Measurements from ENCODE around the gene SRBD1. TPM values are rescaled to one million over a fixed set of nuclear protein-coding genes. Genes with fewer than 3 reads are reported as not detected.

SRBD1 gene
- total and polyA plus RNA-seq, 2 experiments from 2014 or later = 27.4 to 46.3 TPM

DNA sequence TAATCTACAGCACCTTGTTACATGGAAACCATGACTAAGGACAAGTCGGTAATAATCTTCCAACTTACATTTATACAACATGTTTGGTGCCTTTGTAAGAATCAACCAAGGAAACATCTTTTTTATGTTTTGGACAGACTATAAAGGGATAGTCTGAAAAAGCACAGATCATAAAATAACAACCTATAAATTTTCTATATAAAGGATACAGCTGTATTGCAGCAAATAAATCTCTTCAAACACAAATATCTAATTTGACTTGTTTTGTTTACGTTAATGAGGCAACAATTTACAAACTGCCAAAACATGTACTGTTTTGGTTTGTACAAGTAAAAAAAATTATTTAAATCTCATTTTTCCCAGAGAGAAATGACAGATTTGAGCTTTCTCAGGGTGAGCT lies 92.5 kb downstream of the SRBD1 start:
- Histone ChIP-seq H3K36me3 (ENCODE audit: insufficient read depth) (no peaks in the 10 kb centered on the region), H3K27me3 (ENCODE audit: insufficient read depth) (no peaks in the 10 kb centered on the region), H2AFZ (no peak overlapping the region), H3F3A (replicated peaks; ENCODE audit: low read depth) (no peaks in the 10 kb centered on the region), H3K9me2 (ENCODE audit: insufficient read depth) (no peaks in the 10 kb centered on the region), H3K27ac (ENCODE audit: low read depth) (no peak overlapping the region), H4K20me1 (replicated peaks; ENCODE audit: insufficient read depth) (no peaks in the 10 kb centered on the region), H3K4me1 (ENCODE audit: insufficient read depth) (no peaks in the 10 kb centered on the region), H3K79me2 (replicated peaks; ENCODE audit: insufficient read depth) (no peaks in the 10 kb centered on the region), H3K4me3 (no peak overlapping the region), H3K4me2 (no peak overlapping the region)
- Mint-ChIP-seq H3K4me1 (0 out of 3 replicates have a peak, but pooled peaks cover 6% of the 10 kb centered on the region), H3K4me3 (no peak overlapping the region), H3K27ac (no peak overlapping the region), H3K9me3 (no peaks in the 10 kb centered on the region), H3K36me3 (ENCODE audit: low read depth) (no peaks in the 10 kb centered on the region), H3K27me3 (ENCODE audit: insufficient read depth, low read depth, poor library complexity) (peaks cover 2% of the 10 kb centered on the region)
- ATAC-seq (no peak), DNase-seq (ENCODE audit: low spot score) (no peak)
- TF ChIP-seq CREB1 (CRISPR knock-in tag; IDR thresholded peaks at IDR 0.05; ENCODE audit: low read depth) = no peak
- TF ChIP-seq, protein P1, sequence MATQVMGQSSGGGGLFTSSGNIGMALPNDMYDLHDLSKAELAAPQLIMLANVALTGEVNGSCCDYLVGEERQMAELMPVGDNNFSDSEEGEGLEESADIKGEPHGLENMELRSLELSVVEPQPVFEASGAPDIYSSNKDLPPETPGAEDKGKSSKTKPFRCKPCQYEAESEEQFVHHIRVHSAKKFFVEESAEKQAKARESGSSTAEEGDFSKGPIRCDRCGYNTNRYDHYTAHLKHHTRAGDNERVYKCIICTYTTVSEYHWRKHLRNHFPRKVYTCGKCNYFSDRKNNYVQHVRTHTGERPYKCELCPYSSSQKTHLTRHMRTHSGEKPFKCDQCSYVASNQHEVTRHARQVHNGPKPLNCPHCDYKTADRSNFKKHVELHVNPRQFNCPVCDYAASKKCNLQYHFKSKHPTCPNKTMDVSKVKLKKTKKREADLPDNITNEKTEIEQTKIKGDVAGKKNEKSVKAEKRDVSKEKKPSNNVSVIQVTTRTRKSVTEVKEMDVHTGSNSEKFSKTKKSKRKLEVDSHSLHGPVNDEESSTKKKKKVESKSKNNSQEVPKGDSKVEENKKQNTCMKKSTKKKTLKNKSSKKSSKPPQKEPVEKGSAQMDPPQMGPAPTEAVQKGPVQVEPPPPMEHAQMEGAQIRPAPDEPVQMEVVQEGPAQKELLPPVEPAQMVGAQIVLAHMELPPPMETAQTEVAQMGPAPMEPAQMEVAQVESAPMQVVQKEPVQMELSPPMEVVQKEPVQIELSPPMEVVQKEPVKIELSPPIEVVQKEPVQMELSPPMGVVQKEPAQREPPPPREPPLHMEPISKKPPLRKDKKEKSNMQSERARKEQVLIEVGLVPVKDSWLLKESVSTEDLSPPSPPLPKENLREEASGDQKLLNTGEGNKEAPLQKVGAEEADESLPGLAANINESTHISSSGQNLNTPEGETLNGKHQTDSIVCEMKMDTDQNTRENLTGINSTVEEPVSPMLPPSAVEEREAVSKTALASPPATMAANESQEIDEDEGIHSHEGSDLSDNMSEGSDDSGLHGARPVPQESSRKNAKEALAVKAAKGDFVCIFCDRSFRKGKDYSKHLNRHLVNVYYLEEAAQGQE (IDR thresholded peaks at IDR 0.05; ENCODE audit: unreplicated experiment) = no peak

GRCh38 chr2:45510701-45511420 lies 100.2 kb downstream of the SRBD1 start:
- DNase-seq (ENCODE audit: low spot score) = no peak
- Histone ChIP-seq H3K79me2 (replicated peaks; ENCODE audit: insufficient read depth) (no peaks in the 10 kb centered on the region), H3K4me2 (peak overlapping the region; percentile 5; the same call in 1 of the 2 replicates), H3K36me3 (ENCODE audit: insufficient read depth) (no peaks in the 10 kb centered on the region), H3K27ac (ENCODE audit: low read depth) (no peak overlapping the region), H3K4me3 (no peak overlapping the region), H3K27me3 (ENCODE audit: insufficient read depth) (no peaks in the 10 kb centered on the region), H4K20me1 (replicated peaks; ENCODE audit: insufficient read depth) (no peaks in the 10 kb centered on the region; the same call in 1 of the 2 replicates), H3K4me1 (ENCODE audit: insufficient read depth) (peaks cover 24% of the 10 kb centered on the region), H2AFZ (no peak overlapping the region), H3K9me2 (ENCODE audit: insufficient read depth) (no peaks in the 10 kb centered on the region), H3F3A (replicated peaks; ENCODE audit: low read depth) (no peaks in the 10 kb centered on the region)
- no peaks in the 10 kb centered on the region for H3K36me3 Mint-ChIP-seq (ENCODE audit: low read depth)
- 0 out of 2 replicates have a peak overlapping the region, but pooled peaks have one; percentile 11 for H3K27ac Mint-ChIP-seq
- H3K27me3 Mint-ChIP-seq (ENCODE audit: insufficient read depth, low read depth, poor library complexity) = peaks cover 2% of the 10 kb centered on the region
- H3K9me3 Mint-ChIP-seq = no peaks in the 10 kb centered on the region
- peaks cover 30% of the 10 kb centered on the region for H3K4me1 Mint-ChIP-seq
- H3K4me3 Mint-ChIP-seq = no peak overlapping the region
- TF ChIP-seq ZNF462 (CRISPR knock-in tag; IDR thresholded peaks at IDR 0.05) (no peak), JUNB (IDR thresholded peaks at IDR 0.05; ENCODE audit: unreplicated experiment) (no peak), STAT1 (IDR thresholded peaks at IDR 0.05; ENCODE audit: unreplicated experiment) (no peak), ZNF114 (CRISPR knock-in tag; IDR thresholded peaks at IDR 0.05) (no peak)
- TF ChIP-seq, protein P1 (IDR thresholded peaks at IDR 0.05; ENCODE audit: unreplicated experiment) = no peak
- ATAC-seq = no peak
